WI38 (cell line): ENCODE data around the gene SLC16A14.

Experiments used
- H3K4me3 ChIP-seq: 2 replicates; pipeline ENCODE4 v1.5.1; 2011; ENCODE audit warnings: low read depth, mild to moderate bottlenecking, control low read depth, low read length
- CTCF ChIP-seq: IDR thresholded peaks from 2 replicates; pipeline ENCODE4 v1.5.1; 2012; ENCODE audit warnings: low read depth, mild to moderate bottlenecking, control low read depth, low read length

The SLC16A14 gene

GRCh38 chr2:230042195-230042594 is 26.5 kb downstream of the SLC16A14 start:
- H3K4me3 ChIP-seq: no peak overlapping the region
- no peak for TF ChIP-seq CTCF

GRCh38 chr2:230023313-230023712 is 45.4 kb downstream of the SLC16A14 start:
- no peak overlapping the region for H3K4me3 ChIP-seq
- TF ChIP-seq CTCF: no peak

GRCh38 chr2:230019742-230020141 is 49.0 kb downstream of the SLC16A14 start:
- TF ChIP-seq CTCF: no peak
- no peak overlapping the region for H3K4me3 ChIP-seq

GRCh38 chr2:230018153-230018552 is 50.6 kb downstream of the SLC16A14 start:
- no peak overlapping the region for H3K4me3 ChIP-seq
- no peak for TF ChIP-seq CTCF

- H3K4me3 ChIP-seq: no peak overlapping the region
Observed at GRCh38 chr2:230016844-230017243, 51.9 kb downstream of the SLC16A14 start.

GRCh38 chr2:230012267-230012884 is 56.3 kb downstream of the SLC16A14 start:
- TF ChIP-seq CTCF: no peak
- no peak overlapping the region for H3K4me3 ChIP-seq

More at GRCh38 chr2:230016844-230017243, 51.9 kb downstream of the SLC16A14 start:
- TF ChIP-seq CTCF: no peak

- no peak overlapping the region for H3K4me3 ChIP-seq
- TF ChIP-seq CTCF: no peak
Observed at GRCh38 chr2:230011617-230012016, 57.1 kb downstream of the SLC16A14 start.
